ENCODE results near the gene PRIM2. TPM values are rescaled to one million over a fixed set of nuclear protein-coding genes. Genes with fewer than 3 reads are reported as not detected.

PRIM2 gene
- total and polyA plus RNA-seq, 9 of the 15 experiments (the other 6 are each of a cell fraction or from before 2014, with no cell fraction given) = 19.8 to 57.5 (median 33.4) TPM

DNA sequence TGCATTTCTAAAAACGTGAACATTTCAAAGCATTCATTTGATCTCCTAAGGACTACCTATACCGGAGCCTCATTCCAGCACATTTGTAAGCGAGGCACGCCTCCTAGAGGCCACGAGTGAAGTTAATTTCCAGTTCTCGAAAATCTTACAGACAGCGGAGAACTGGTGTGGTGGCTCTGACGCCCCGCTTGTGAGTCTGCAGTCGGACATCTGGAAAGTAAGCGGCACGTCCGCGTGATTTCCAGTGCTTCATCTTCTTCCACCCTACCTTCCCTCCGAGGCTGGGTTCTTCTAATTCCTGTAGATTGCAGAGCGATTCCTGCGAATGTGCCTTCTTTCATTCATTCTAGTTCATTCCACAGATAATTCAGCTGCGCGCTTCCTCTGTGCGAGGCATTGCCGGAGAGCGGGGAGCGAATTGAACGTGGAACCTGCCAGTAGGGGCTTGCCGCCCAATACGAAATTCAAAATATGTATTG, 810 bp upstream of the PRIM2 start (continued):
- TF ChIP-seq, protein P1, sequence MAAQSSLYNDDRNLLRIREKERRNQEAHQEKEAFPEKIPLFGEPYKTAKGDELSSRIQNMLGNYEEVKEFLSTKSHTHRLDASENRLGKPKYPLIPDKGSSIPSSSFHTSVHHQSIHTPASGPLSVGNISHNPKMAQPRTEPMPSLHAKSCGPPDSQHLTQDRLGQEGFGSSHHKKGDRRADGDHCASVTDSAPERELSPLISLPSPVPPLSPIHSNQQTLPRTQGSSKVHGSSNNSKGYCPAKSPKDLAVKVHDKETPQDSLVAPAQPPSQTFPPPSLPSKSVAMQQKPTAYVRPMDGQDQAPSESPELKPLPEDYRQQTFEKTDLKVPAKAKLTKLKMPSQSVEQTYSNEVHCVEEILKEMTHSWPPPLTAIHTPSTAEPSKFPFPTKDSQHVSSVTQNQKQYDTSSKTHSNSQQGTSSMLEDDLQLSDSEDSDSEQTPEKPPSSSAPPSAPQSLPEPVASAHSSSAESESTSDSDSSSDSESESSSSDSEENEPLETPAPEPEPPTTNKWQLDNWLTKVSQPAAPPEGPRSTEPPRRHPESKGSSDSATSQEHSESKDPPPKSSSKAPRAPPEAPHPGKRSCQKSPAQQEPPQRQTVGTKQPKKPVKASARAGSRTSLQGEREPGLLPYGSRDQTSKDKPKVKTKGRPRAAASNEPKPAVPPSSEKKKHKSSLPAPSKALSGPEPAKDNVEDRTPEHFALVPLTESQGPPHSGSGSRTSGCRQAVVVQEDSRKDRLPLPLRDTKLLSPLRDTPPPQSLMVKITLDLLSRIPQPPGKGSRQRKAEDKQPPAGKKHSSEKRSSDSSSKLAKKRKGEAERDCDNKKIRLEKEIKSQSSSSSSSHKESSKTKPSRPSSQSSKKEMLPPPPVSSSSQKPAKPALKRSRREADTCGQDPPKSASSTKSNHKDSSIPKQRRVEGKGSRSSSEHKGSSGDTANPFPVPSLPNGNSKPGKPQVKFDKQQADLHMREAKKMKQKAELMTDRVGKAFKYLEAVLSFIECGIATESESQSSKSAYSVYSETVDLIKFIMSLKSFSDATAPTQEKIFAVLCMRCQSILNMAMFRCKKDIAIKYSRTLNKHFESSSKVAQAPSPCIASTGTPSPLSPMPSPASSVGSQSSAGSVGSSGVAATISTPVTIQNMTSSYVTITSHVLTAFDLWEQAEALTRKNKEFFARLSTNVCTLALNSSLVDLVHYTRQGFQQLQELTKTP (IDR thresholded peaks at IDR 0.05; ENCODE audit: low read depth in 1 of 2, partially characterized antibody in 2 of 2) = no peak
- TF ChIP-seq FOXJ2 (tag; IDR thresholded peaks at IDR 0.05) (no peak), ZSCAN29 (IDR thresholded peaks at IDR 0.05) (no peak), LCOR (CRISPR knock-in tag; IDR thresholded peaks at IDR 0.05) (peak; percentile 19; the same call in 1 of the 2 replicates), CCNT2 (IDR thresholded peaks at IDR 0.05; ENCODE audit: borderline replicate concordance, extremely low read depth, insufficient read length, low read depth, low read length) (no peak), ZNF24 (IDR thresholded peaks at IDR 0.05) (peak; percentile 77), CREBBP (IDR thresholded peaks at IDR 0.05; ENCODE audit: low read depth, low read length) (no peak), NFATC3 (IDR thresholded peaks at IDR 0.05) (no peak), BRCA1 (IDR thresholded peaks at IDR 0.05) (no peak), BRCA1 (CRISPR knock-in tag; IDR thresholded peaks at IDR 0.05) (no peak), HNRNPK (IDR thresholded peaks at IDR 0.05; ENCODE audit: low read depth, low read length, poor library complexity, severe bottlenecking) (no peak), FOXK1 (CRISPR knock-in tag; IDR thresholded peaks at IDR 0.05; ENCODE audit: borderline replicate concordance) (no peak), ILK (tag; IDR thresholded peaks at IDR 0.05; ENCODE audit: borderline replicate concordance, low read depth) (no peak), GATAD2A (IDR thresholded peaks at IDR 0.05) (no peak), ZNF143 (CRISPR knock-in tag; IDR thresholded peaks at IDR 0.05) (no peak)
- TF ChIP-seq, protein P2, sequence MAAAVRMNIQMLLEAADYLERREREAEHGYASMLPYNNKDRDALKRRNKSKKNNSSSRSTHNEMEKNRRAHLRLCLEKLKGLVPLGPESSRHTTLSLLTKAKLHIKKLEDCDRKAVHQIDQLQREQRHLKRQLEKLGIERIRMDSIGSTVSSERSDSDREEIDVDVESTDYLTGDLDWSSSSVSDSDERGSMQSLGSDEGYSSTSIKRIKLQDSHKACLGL (CRISPR knock-in tag; IDR thresholded peaks at IDR 0.05; ENCODE audit: borderline replicate concordance, poor library complexity, severe bottlenecking) = no peak
- TF ChIP-seq, protein P3, sequence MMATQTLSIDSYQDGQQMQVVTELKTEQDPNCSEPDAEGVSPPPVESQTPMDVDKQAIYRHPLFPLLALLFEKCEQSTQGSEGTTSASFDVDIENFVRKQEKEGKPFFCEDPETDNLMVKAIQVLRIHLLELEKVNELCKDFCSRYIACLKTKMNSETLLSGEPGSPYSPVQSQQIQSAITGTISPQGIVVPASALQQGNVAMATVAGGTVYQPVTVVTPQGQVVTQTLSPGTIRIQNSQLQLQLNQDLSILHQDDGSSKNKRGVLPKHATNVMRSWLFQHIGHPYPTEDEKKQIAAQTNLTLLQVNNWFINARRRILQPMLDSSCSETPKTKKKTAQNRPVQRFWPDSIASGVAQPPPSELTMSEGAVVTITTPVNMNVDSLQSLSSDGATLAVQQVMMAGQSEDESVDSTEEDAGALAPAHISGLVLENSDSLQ (IDR thresholded peaks at IDR 0.05) = no peak; the same call in 1 of the 2 replicates
- TF ChIP-seq, protein P4, sequence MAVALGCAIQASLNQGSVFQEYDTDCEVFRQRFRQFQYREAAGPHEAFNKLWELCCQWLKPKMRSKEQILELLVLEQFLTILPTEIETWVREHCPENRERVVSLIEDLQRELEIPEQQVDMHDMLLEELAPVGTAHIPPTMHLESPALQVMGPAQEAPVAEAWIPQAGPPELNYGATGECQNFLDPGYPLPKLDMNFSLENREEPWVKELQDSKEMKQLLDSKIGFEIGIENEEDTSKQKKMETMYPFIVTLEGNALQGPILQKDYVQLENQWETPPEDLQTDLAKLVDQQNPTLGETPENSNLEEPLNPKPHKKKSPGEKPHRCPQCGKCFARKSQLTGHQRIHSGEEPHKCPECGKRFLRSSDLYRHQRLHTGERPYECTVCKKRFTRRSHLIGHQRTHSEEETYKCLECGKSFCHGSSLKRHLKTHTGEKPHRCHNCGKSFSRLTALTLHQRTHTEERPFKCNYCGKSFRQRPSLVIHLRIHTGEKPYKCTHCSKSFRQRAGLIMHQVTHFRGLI (CRISPR knock-in tag; IDR thresholded peaks at IDR 0.05) = no peak
- TF ChIP-seq, protein P5, sequence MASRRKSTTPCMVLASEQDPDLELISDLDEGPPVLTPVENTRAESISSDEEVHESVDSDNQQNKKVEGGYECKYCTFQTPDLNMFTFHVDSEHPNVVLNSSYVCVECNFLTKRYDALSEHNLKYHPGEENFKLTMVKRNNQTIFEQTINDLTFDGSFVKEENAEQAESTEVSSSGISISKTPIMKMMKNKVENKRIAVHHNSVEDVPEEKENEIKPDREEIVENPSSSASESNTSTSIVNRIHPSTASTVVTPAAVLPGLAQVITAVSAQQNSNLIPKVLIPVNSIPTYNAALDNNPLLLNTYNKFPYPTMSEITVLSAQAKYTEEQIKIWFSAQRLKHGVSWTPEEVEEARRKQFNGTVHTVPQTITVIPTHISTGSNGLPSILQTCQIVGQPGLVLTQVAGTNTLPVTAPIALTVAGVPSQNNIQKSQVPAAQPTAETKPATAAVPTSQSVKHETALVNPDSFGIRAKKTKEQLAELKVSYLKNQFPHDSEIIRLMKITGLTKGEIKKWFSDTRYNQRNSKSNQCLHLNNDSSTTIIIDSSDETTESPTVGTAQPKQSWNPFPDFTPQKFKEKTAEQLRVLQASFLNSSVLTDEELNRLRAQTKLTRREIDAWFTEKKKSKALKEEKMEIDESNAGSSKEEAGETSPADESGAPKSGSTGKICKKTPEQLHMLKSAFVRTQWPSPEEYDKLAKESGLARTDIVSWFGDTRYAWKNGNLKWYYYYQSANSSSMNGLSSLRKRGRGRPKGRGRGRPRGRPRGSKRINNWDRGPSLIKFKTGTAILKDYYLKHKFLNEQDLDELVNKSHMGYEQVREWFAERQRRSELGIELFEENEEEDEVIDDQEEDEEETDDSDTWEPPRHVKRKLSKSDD (conservative IDR thresholded peaks at IDR 0.05; ENCODE audit: low read length) = no peak
